BLaER1 treated with 17β-estradiol and CSF1 and Interleukin-3, amounts not matched to agents 10 nM and 100 nM (cell line): ENCODE measurements around the gene SPACA5B.
"Not testable (repeated sequence)": the region's sequence is repeated elsewhere in the genome, so short reads cannot be mapped to it uniquely, and the experiment has no call there.

Experiments
- H3K27ac ChIP-seq, 11 experiments: shearing (Covaris generic); formaldehyde crosslinking; 2 replicates each; pipeline ENCODE4 v1.8.1; 2022
- H3K27me3 ChIP-seq, 11 experiments: shearing (Covaris generic); formaldehyde crosslinking; 2 replicates each; pipeline ENCODE4 v1.8.1; 2022
- H3K36me3 ChIP-seq, 11 experiments: shearing (Covaris generic); formaldehyde crosslinking; 2 replicates each; pipeline ENCODE4 v1.8.1; 2022
- H3K4me1 ChIP-seq, 10 experiments: shearing (Covaris generic); formaldehyde crosslinking; 2 replicates each; pipeline ENCODE4 v1.8.1; 2022
- H3K4me2 ChIP-seq, 11 experiments: shearing (Covaris generic); formaldehyde crosslinking; 2 replicates each; pipeline ENCODE4 v1.8.1; 2022
- H3K4me3 ChIP-seq, 10 experiments: shearing (Covaris generic); formaldehyde crosslinking; 2 replicates each; pipeline ENCODE4 v1.8.1; 2022
- H3K9ac ChIP-seq, 11 experiments: shearing (Covaris generic); formaldehyde crosslinking; 2 replicates each; pipeline ENCODE4 v1.8.1; 2022
- H3K9me3 ChIP-seq, 11 experiments: shearing (Covaris generic); formaldehyde crosslinking; replicated peaks in 1 of 11; 2 replicates each; pipeline ENCODE4 v1.8.1; 2022
- H4K20me1 ChIP-seq, 11 experiments: shearing (Covaris generic); formaldehyde crosslinking; 2 replicates each; pipeline ENCODE4 v1.8.1; 2022
- Cebpa-rat ChIP-seq, 11 experiments: shearing (Covaris generic); IDR thresholded peaks; 2 replicates each; pipeline ENCODE4 v1.8.1; 2022

SPACA5B gene

GRCh38 chrX:48142697-48143096 is 12.3 kb downstream of the SPACA5B start:
- not testable (repeated sequence) for H3K4me3 ChIP-seq, H3K9ac ChIP-seq, H3K4me1 ChIP-seq, H3K36me3 ChIP-seq, H4K20me1 ChIP-seq, H3K27ac ChIP-seq
- peaks cover 11 to 49% (median 42%) of the 10 kb centered on the region in 11 experiments; a peak in 21 of 22 replicates for H3K27me3 ChIP-seq
- peaks cover 5 to 10% (median 8%) of the 10 kb centered on the region in 11 experiments; a peak in 19 of 22 replicates for H3K9me3 ChIP-seq
- 0 out of 22 replicates have a peak overlapping the region, but pooled peaks of 1 of the 11 experiments have one; percentile 15 for H3K4me2 ChIP-seq

- no peak for TF ChIP-seq Cebpa-rat (IDR thresholded peaks at IDR 0.05)
- Histone ChIP-seq H3K4me1 (no peaks in the 10 kb centered on the region), H3K9me3 (no peaks in the 10 kb centered on the region; a peak in 2 of 22 replicates), H3K27me3 (peaks cover 26 to 76% (median 54%) of the 10 kb centered on the region in 11 experiments), H3K4me2 (no peak overlapping the region), H3K36me3 (no peaks in the 10 kb centered on the region), H3K27ac (no peak overlapping the region), H3K4me3 (no peak overlapping the region), H3K9ac (no peak overlapping the region), H4K20me1 (no peaks in the 10 kb centered on the region; a peak in 1 of 22 replicates)
These were observed 23.3 kb downstream of the SPACA5B start for GRCh38 chrX:48153769-48154168.

- Histone ChIP-seq H3K4me3 (no peak overlapping the region), H3K4me1 (no peaks in the 10 kb centered on the region), H3K4me2 (no peak overlapping the region), H3K9ac (no peak overlapping the region), H3K36me3 (no peaks in the 10 kb centered on the region), H3K27ac (no peak overlapping the region), H3K27me3 (peaks cover 31 to 79% (median 55%) of the 10 kb centered on the region in 11 experiments), H4K20me1 (no peaks in the 10 kb centered on the region; a peak in 1 of 22 replicates), H3K9me3 (no peaks in the 10 kb centered on the region; a peak in 2 of 22 replicates)
- TF ChIP-seq Cebpa-rat (IDR thresholded peaks at IDR 0.05) = no peak
These were observed 24.4 kb downstream of the SPACA5B start for GRCh38 chrX:48154796-48155195.

- Histone ChIP-seq H3K27me3 (peaks cover 39 to 79% (median 55%) of the 10 kb centered on the region in 11 experiments), H4K20me1 (no peaks in the 10 kb centered on the region; a peak in 1 of 22 replicates), H3K4me3 (no peak overlapping the region), H3K27ac (no peak overlapping the region), H3K4me1 (no peaks in the 10 kb centered on the region), H3K4me2 (no peak overlapping the region), H3K9me3 (no peaks in the 10 kb centered on the region; a peak in 1 of 22 replicates), H3K36me3 (no peaks in the 10 kb centered on the region), H3K9ac (no peak overlapping the region)
- no peak for TF ChIP-seq Cebpa-rat (IDR thresholded peaks at IDR 0.05)
These were observed 25.6 kb downstream of the SPACA5B start for GRCh38 chrX:48156014-48156413.

- H4K20me1 ChIP-seq = no peaks in the 10 kb centered on the region; a peak in 2 of 22 replicates
- H3K27ac ChIP-seq = no peak overlapping the region
- no peak for TF ChIP-seq Cebpa-rat (IDR thresholded peaks at IDR 0.05)
- no peak overlapping the region for H3K9ac ChIP-seq
- no peak overlapping the region for H3K4me2 ChIP-seq
- H3K4me1 ChIP-seq = no peaks in the 10 kb centered on the region
- H3K4me3 ChIP-seq = no peak overlapping the region
- peaks cover 62 to 99% (median 89%) of the 10 kb centered on the region in 11 experiments for H3K27me3 ChIP-seq
- no peaks in the 10 kb centered on the region for H3K36me3 ChIP-seq
- peaks cover 0 to 5% (median 0%) of the 10 kb centered on the region in 11 experiments; a peak in 2 of 22 replicates for H3K9me3 ChIP-seq
These were observed 34.8 kb downstream of the SPACA5B start for GRCh38 chrX:48165241-48165640.

GRCh38 chrX:48166322-48166721 is 35.9 kb downstream of the SPACA5B start:
- peaks cover 61 to 99% (median 89%) of the 10 kb centered on the region in 11 experiments for H3K27me3 ChIP-seq
- H3K9me3 ChIP-seq, H3K27ac ChIP-seq, H3K4me1 ChIP-seq, H3K36me3 ChIP-seq, H3K4me2 ChIP-seq, H3K9ac ChIP-seq, H3K4me3 ChIP-seq, H4K20me1 ChIP-seq: not testable (repeated sequence)

GRCh38 chrX:48179691-48180090 is 49.3 kb downstream of the SPACA5B start:
- Histone ChIP-seq H3K9me3 (peaks cover 0 to 6% (median 0%) of the 10 kb centered on the region in 11 experiments; a peak in 1 of 22 replicates), H4K20me1 (no peaks in the 10 kb centered on the region)

GRCh38 chrX:48180811-48181210 is 50.4 kb downstream of the SPACA5B start:
- Histone ChIP-seq H3K4me2 (no peak overlapping the region), H3K9me3 (peaks cover 0 to 6% (median 0%) of the 10 kb centered on the region in 11 experiments; a peak in 1 of 22 replicates), H3K36me3 (no peaks in the 10 kb centered on the region), H4K20me1 (no peaks in the 10 kb centered on the region; a peak in 1 of 22 replicates), H3K27me3 (peaks cover 61 to 92% (median 84%) of the 10 kb centered on the region in 11 experiments), H3K4me1 (peaks cover 0 to 3% (median 0%) of the 10 kb centered on the region in 10 experiments; a peak in 1 of 20 replicates), H3K4me3 (no peak overlapping the region), H3K9ac (no peak overlapping the region), H3K27ac (no peak overlapping the region)
- no peak for TF ChIP-seq Cebpa-rat (IDR thresholded peaks at IDR 0.05)

More at GRCh38 chrX:48179691-48180090, 49.3 kb downstream of the SPACA5B start:
- Histone ChIP-seq H3K27ac (no peak overlapping the region), H3K4me3 (no peak overlapping the region), H3K9ac (no peak overlapping the region), H3K36me3 (no peaks in the 10 kb centered on the region), H3K27me3 (peaks cover 60 to 92% (median 84%) of the 10 kb centered on the region in 11 experiments), H3K4me1 (peaks cover 0 to 3% (median 0%) of the 10 kb centered on the region in 10 experiments; a peak in 1 of 20 replicates), H3K4me2 (no peak overlapping the region)
- no peak for TF ChIP-seq Cebpa-rat (IDR thresholded peaks at IDR 0.05)

GRCh38 chrX:48181882-48182281 is 51.5 kb downstream of the SPACA5B start:
- not testable (repeated sequence) for H3K4me1 ChIP-seq, H3K4me3 ChIP-seq, H4K20me1 ChIP-seq, H3K4me2 ChIP-seq, H3K9ac ChIP-seq, H3K36me3 ChIP-seq, H3K27ac ChIP-seq, H3K9me3 ChIP-seq
- H3K27me3 ChIP-seq = peaks cover 61 to 92% (median 83%) of the 10 kb centered on the region in 11 experiments
